ENCODE measurements around the gene GAK.

Gene GAK

DNA sequence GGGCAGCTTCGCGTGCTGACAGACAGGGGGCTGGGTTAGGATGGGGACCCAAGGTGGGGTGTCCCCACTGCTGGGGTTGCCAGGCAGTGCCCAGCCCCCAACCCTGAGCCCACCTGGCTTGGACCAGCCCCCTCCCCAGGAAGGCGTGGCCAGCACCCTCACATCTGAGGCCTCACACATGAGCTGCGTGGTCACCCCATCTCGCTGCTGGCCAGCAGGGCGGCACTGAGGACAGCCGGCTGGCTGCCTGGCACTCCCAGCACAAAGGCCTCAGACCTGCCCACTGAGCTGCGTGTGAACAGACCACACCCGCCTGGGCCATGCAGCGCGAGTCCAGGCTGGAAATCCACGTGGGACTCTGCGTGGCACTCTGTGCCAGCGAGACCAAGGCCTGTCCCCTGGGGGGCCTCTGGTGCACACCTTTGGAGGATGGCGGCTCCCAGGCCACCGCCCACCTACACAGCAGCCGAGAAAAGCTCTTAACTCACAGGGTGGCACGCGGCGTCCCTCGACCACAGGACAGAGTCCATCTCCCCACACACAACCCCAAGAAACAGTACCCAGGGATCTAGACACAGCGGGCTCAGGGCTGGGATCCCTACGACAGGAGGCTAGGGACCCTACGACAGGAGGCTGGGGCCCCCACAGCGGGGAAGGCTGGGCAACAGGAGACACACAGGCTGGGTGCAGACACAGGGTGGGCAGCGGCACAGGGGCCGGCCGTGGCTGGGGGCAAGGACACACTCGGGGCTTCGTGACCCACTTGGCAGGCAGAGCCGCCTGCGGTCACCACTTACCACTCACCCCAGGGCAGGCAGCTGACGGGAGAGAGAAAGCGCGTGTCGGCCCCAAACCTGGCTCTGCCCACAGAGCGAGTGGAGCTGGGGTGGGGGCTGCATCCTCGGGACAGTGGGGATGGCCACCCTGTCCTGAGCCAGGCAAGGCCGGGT, 31.4 kb upstream of the GAK start:
- TF ChIP-seq, protein P1, sequence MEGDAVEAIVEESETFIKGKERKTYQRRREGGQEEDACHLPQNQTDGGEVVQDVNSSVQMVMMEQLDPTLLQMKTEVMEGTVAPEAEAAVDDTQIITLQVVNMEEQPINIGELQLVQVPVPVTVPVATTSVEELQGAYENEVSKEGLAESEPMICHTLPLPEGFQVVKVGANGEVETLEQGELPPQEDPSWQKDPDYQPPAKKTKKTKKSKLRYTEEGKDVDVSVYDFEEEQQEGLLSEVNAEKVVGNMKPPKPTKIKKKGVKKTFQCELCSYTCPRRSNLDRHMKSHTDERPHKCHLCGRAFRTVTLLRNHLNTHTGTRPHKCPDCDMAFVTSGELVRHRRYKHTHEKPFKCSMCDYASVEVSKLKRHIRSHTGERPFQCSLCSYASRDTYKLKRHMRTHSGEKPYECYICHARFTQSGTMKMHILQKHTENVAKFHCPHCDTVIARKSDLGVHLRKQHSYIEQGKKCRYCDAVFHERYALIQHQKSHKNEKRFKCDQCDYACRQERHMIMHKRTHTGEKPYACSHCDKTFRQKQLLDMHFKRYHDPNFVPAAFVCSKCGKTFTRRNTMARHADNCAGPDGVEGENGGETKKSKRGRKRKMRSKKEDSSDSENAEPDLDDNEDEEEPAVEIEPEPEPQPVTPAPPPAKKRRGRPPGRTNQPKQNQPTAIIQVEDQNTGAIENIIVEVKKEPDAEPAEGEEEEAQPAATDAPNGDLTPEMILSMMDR (conservative IDR thresholded peaks at IDR 0.05; ENCODE audit: low read depth, low read length) = no peak
- H3K4me3 ChIP-seq (ENCODE audit: low read depth, low read length) = no peak overlapping the region
- no peak for DNase-seq (ENCODE audit: low read depth)

DNA sequence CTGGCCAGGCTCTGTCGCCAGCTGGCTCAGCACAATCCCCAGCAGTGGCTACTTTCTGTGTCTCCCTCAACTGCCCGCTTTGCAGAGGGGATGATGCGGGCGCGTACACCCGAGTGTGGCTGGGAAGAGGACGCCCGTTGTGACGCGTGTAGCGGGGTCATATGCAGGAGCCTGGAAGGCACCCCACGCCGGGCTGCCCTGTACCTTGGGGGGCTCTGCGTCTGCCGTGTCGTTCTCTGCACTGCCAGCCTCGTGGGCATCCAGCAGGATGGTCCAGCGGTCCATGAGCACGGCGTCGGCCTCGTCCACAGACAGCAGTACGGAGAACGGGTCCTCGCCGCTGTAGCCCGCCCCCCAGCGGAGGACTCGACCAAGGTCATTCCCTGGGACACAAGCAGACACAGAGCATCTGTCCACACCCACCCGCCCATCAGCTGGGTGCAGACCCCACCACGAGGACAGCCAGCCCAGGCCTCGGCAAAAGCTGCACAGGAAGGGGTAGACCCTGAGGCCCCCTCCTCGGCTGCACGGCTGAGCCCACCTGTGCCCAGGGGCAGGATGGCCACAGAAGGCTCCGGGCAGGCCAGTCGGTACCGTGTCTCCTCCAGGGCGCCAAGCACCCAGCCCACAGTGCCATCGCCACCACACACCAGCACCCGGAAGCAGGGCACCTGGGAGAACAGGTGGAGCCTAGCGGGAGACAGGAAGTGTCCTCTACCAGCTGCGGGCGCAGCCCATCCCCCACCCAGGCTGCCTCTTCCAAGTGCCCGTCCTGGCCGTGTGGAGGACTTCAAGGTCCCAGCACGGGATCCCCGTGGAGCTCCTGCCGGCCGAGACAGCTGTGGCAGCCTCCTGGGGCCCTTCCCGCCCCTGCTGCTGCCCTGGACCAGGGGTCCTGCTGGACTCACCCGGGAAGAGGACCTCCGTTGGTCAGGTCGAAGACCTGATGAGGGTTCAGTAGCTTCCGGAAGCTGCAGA, 30.4 kb upstream of the GAK start:
- H3K4me3 ChIP-seq (ENCODE audit: low read depth, low read length) = no peak overlapping the region
- no peak for DNase-seq (ENCODE audit: low read depth)
- TF ChIP-seq, protein P1 (conservative IDR thresholded peaks at IDR 0.05; ENCODE audit: low read depth, low read length) = no peak

DNA sequence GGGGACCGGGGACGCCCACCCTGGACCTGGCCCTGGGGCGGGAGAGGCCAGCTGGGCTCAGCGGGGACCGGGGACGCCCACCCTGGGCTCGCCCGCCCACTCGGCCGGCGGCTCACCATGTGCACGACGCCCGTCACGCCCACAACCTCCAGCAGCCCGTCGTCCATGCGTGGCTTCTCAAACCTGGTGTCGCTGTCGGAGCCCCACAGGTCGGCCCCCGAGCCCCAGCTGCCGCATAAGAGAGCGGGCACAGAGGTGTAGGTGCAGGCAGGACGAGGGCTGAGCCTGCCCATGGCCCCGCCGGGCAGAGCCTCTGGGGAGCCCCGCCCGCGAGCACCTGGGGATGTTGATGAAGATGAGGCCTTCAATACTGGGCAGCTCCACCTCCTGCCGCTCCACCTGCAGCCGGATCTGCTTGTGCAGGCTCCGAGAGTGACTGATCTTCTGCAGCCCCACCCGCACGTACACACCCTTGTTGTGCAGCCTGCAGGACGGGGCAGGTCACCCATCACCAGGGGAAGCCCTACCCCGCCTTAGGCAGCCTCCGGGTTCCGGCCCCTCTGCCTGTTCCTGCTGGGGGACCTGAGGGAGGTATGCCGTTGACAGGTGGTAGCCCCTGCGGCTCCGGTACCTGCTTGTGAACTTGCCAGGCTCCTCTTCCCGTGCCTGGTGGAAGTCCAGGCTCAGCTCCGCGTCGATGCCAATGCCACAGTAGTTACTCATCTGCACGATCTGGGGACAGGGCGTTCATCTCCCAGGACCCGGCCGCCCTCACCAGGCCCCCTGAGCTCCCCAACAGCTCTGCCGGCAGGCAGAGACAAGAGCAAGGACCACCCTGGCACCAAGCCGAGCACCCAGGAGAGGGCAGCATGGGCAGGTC, 29.5 kb upstream of the GAK start:
- TF ChIP-seq, protein P1 (conservative IDR thresholded peaks at IDR 0.05; ENCODE audit: low read depth, low read length) = no peak

DNA sequence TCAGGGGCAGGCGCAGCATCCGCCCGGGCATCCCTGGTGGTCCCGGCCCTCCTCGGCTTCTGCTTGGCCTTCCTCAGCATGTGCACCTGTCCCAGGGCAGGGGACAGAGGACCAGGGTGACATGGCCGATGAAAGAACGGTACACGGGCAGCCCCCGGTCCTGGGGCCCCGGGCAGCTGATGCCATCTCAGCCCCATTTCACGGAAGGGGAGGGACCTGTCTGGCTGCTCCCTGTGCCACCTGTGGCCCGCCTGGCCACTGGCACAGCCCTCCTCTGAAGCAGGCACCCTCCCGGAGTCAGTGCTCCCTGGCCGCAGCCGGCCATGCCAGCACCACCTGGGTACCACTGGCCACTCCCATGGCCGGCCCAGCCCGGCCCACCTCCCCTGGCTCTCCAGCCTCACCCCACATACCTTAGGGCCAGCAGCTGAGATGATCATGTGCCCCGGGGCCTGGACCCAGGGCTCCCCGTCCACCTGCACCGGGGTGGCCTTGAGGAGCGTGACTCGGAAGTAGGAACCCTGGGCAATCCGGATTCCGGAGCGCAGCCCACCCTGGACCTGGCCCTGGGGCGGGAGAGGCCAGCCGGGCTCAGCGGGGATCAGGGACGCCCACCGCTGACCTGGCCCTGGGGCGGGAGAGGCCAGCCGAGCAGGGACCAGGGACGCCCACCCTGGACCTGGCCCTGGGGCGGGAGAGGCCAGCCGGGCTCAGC, 28.7 kb upstream of the GAK start:
- DNase-seq (ENCODE audit: low read depth) = no peak
- no peak overlapping the region for H3K4me3 ChIP-seq (ENCODE audit: low read depth, low read length)
- TF ChIP-seq, protein P1 (conservative IDR thresholded peaks at IDR 0.05; ENCODE audit: low read depth, low read length) = no peak

More for the DNA sequence above, 29.5 kb upstream of the GAK start:
- no peak for DNase-seq (ENCODE audit: low read depth)
- no peak overlapping the region for H3K4me3 ChIP-seq (ENCODE audit: low read depth, low read length)

DNA sequence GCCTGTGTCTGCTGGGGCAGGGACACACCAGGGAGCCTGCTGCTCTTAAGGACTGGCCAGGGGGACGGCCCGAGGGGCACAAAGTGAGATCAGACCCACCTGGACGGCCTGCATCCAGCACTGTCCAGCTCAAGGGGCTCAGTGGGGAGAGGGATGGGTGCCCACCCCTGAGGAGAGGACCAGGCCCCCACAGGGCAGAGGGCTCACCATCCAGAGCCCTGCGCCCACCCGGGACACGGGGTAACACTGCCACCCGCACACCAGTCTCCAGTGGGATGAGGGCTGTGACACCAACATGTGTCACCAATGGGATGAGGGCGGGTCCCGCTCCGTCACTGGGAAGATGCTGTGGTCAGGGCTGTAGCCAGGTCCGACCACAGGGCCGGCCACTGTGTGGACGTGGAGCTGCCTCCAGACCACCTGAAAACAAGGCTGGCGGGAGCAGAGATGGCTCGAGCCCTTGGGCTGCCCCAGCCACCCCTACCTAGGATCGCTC, 28.1 kb upstream of the GAK start:
- no peak for DNase-seq (ENCODE audit: low read depth)
- TF ChIP-seq, protein P1 (conservative IDR thresholded peaks at IDR 0.05; ENCODE audit: low read depth, low read length) = no peak

More for the DNA sequence above, 28.1 kb upstream of the GAK start:
- H3K4me3 ChIP-seq (ENCODE audit: low read depth, low read length) = no peak overlapping the region

Data from choroid plexus epithelial cell (primary cell).